Panc1 (cell line): ENCODE data around the gene SIRPB1.

ENCODE experiments used
- CTCF ChIP-seq: fragments of 450-650 bp; IDR thresholded peaks from 2 replicates; pipeline ENCODE4 v1.5.1; 2017; ENCODE audit warnings: mild to moderate bottlenecking
- POLR2AphosphoS5 ChIP-seq: IDR thresholded peaks from 2 replicates; pipeline ENCODE4 v1.6.1; 2012; ENCODE audit warnings: mild to moderate bottlenecking, low read depth, low read length, moderate library complexity
- REST ChIP-seq, 2 experiments: IDR thresholded peaks; 2 replicates each; pipeline ENCODE4 v1.6.1; 2011 to 2012; ENCODE audit warnings: low read depth in 2 of 2, control low read depth in 1 of 2, low read length in 1 of 2, mild to moderate bottlenecking in 1 of 2, moderate library complexity in 1 of 2; ENCODE audit not compliant: insufficient read depth in 1 of 2
- SIN3A ChIP-seq: IDR thresholded peaks from 2 replicates; pipeline ENCODE4 v1.6.1; 2012; ENCODE audit warnings: low read depth, mild to moderate bottlenecking, low read length, moderate library complexity, borderline replicate concordance; ENCODE audit not compliant: insufficient read depth
- TCF7L2 ChIP-seq: IDR thresholded peaks from 2 replicates; pipeline ENCODE4 v1.6.1; 2011; ENCODE audit warnings: mild to moderate bottlenecking, low read depth, low read length, inconsistent platforms

- no peak for TF ChIP-seq CTCF
- no peak for TF ChIP-seq SIN3A
- no peak for TF ChIP-seq REST (IDR thresholded peaks at IDR 0.05; ENCODE audit: insufficient read depth in 1 of 2, low read depth in 2 of 2, low read length in 1 of 2)
- no peak for TF ChIP-seq TCF7L2
- no peak for TF ChIP-seq POLR2AphosphoS5
These were observed 40.4 kb upstream of the SIRPB1 start for GRCh38 chr20:1660246-1660645.
